Loucy (cell line): ENCODE results near the gene SLC28A1.

Experiments
- EZH2phosphoT487 ChIP-seq: fragments of 200-600 bp; IDR thresholded peaks from 2 replicates; pipeline ENCODE4 v1.6.1; 2018; ENCODE audit warnings: antibody characterized with exemption, mild to moderate bottlenecking, moderate library complexity, borderline replicate concordance
- TF ChIP-seq, protein P1 (sequence below): fragments of 200-600 bp; sonication (generic); conservative IDR thresholded peaks from 2 replicates; pipeline ENCODE4 v1.5.1; 2014; ENCODE audit warnings: mild to moderate bottlenecking, antibody characterized with exemption, low read length

DNA sequence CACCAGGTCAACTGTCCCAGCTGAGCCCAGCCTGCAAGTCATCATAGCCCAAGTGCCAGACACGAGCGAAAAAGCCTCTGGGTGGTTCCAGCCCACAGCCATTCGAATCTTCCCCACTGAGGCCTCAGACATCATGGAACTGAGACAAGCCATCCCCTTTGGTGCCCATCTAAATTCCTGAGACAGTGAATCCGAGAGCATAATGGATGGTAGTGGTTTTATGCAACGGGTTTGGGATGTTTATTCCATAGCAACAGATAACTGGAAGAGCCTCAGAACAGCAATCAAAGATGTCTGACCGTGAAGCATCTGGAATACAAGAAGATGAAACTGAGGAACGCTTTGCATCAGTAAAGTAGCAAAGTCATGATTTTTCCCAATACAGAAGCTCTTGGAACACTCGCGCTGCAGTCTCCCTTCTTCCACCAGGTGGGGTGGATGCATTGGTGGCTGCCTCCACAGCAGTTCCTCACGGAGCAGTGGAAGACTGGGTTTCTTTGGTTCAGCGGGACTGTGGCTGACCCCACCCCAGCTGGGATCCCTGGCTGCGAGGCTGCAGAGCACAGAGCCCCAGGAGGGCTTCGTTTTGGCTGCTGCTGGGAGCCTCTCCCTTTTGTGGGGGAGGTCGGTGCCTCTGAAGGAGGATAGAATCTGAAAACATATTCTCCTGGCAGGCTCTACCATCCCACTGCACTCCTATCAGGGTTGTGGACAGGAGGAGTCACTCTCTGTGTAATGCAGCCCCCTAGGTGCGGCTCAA lies 70.8 kb downstream of the SLC28A1 start:
- TF ChIP-seq, protein P1, sequence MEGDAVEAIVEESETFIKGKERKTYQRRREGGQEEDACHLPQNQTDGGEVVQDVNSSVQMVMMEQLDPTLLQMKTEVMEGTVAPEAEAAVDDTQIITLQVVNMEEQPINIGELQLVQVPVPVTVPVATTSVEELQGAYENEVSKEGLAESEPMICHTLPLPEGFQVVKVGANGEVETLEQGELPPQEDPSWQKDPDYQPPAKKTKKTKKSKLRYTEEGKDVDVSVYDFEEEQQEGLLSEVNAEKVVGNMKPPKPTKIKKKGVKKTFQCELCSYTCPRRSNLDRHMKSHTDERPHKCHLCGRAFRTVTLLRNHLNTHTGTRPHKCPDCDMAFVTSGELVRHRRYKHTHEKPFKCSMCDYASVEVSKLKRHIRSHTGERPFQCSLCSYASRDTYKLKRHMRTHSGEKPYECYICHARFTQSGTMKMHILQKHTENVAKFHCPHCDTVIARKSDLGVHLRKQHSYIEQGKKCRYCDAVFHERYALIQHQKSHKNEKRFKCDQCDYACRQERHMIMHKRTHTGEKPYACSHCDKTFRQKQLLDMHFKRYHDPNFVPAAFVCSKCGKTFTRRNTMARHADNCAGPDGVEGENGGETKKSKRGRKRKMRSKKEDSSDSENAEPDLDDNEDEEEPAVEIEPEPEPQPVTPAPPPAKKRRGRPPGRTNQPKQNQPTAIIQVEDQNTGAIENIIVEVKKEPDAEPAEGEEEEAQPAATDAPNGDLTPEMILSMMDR = peak; percentile 59
- TF ChIP-seq EZH2phosphoT487 = no peak
